ENCODE data around the gene STK17A. TPM values are rescaled to one million over a fixed set of nuclear protein-coding genes. Genes with fewer than 3 reads are reported as not detected.
A peak's percentile ranks its signal among the peaks of the same experiment; 100 is the strongest.

The STK17A gene
- total RNA-seq, 2 donors from 2014 or later = 42.4 to 55.5 TPM

- no peaks in the 10 kb centered on the region for H3K9me3 ChIP-seq
- H3K36me3 ChIP-seq = no peaks in the 10 kb centered on the region
- ATAC-seq (ENCODE audit: insufficient number of reproducible peaks, low FRiP score, low read depth) (no peak), DNase-seq (ENCODE audit: low spot score) (no peak)
- no peak overlapping the region for H3K4me3 ChIP-seq
- H3K27me3 ChIP-seq (replicated peaks; ENCODE audit: insufficient read depth) = no peaks in the 10 kb centered on the region
- peaks cover 34 to 65% of the 10 kb centered on the region in 2 donors for H3K4me1 ChIP-seq (ENCODE audit: control insufficient read depth in 1 of 2, low read depth in 2 of 2)
- no peak overlapping the region for H3K27ac ChIP-seq
- no peak for TF ChIP-seq CTCF (IDR thresholded peaks at IDR 0.05)
Measured at GRCh38 chr7:43619213-43620012, 36.5 kb downstream of the STK17A start.

- H3K27ac ChIP-seq = peak overlapping the region; percentile 5 to 37
- DNase-seq (ENCODE audit: low spot score) = no peak
- H3K9me3 ChIP-seq = no peaks in the 10 kb centered on the region
- no peak for TF ChIP-seq CTCF (IDR thresholded peaks at IDR 0.05)
- no peak for ATAC-seq (ENCODE audit: insufficient number of reproducible peaks, low FRiP score, low read depth)
- peaks cover 47 to 78% of the 10 kb centered on the region in 2 donors for H3K4me1 ChIP-seq (ENCODE audit: control insufficient read depth in 1 of 2, low read depth in 2 of 2)
- no peaks in the 10 kb centered on the region for H3K36me3 ChIP-seq
- no peaks in the 10 kb centered on the region for H3K27me3 ChIP-seq (replicated peaks; ENCODE audit: insufficient read depth)
- H3K4me3 ChIP-seq = no peak overlapping the region
Measured at GRCh38 chr7:43621729-43622448, 39.0 kb downstream of the STK17A start.

- peak overlapping the region in 1 of 2 donors; percentile 57 for H3K27ac ChIP-seq
Measured at GRCh38 chr7:43624156-43624555, 41.2 kb downstream of the STK17A start.

GRCh38 chr7:43625453-43625852 is 42.5 kb downstream of the STK17A start:
- Histone ChIP-seq H3K4me1 (ENCODE audit: control insufficient read depth in 1 of 2, low read depth in 2 of 2) (peaks cover 26 to 60% of the 10 kb centered on the region in 2 donors), H3K36me3 (no peaks in the 10 kb centered on the region), H3K9me3 (no peaks in the 10 kb centered on the region), H3K27me3 (replicated peaks; ENCODE audit: insufficient read depth) (no peaks in the 10 kb centered on the region), H3K27ac (peak overlapping the region; percentile 44 to 57), H3K4me3 (no peak overlapping the region)
- ATAC-seq (ENCODE audit: insufficient number of reproducible peaks, low FRiP score, low read depth) = no peak
- no peak for TF ChIP-seq CTCF (IDR thresholded peaks at IDR 0.05)
- no peak for DNase-seq (ENCODE audit: low spot score)

More at GRCh38 chr7:43624156-43624555, 41.2 kb downstream of the STK17A start:
- no peak for TF ChIP-seq CTCF (IDR thresholded peaks at IDR 0.05)
- no peak for DNase-seq (ENCODE audit: low spot score)
- Histone ChIP-seq H3K4me3 (no peak overlapping the region), H3K36me3 (no peaks in the 10 kb centered on the region), H3K27me3 (replicated peaks; ENCODE audit: insufficient read depth) (no peaks in the 10 kb centered on the region), H3K4me1 (ENCODE audit: control insufficient read depth in 1 of 2, low read depth in 2 of 2) (peaks cover 27 to 65% of the 10 kb centered on the region in 2 donors), H3K9me3 (no peaks in the 10 kb centered on the region)
- no peak for ATAC-seq (ENCODE audit: insufficient number of reproducible peaks, low FRiP score, low read depth)

GRCh38 chr7:43625980-43626379 is 43.1 kb downstream of the STK17A start:
- Histone ChIP-seq H3K4me3 (no peak overlapping the region), H3K4me1 (ENCODE audit: control insufficient read depth in 1 of 2, low read depth in 2 of 2) (peaks cover 27 to 65% of the 10 kb centered on the region in 2 donors), H3K27me3 (replicated peaks; ENCODE audit: insufficient read depth) (no peaks in the 10 kb centered on the region), H3K27ac (peak overlapping the region in 1 of 2 donors; percentile 57), H3K9me3 (no peaks in the 10 kb centered on the region), H3K36me3 (no peaks in the 10 kb centered on the region)
- no peak for TF ChIP-seq CTCF (IDR thresholded peaks at IDR 0.05)
- ATAC-seq (ENCODE audit: insufficient number of reproducible peaks, low FRiP score, low read depth) (no peak), DNase-seq (ENCODE audit: low spot score) (no peak)
